Mammary epithelial cell (primary cell): Measurements from ENCODE around the gene LRRC14B.

ENCODE experiments used
- EZH2 ChIP-seq: IDR thresholded peaks from 2 replicates; pipeline ENCODE4 v1.6.1; 2012; ENCODE audit warnings: low read length, inconsistent platforms, borderline replicate concordance
- TF ChIP-seq, protein P1 (sequence below), 2 donors: IDR thresholded peaks in 1 of 2; conservative IDR thresholded peaks in 1 of 2; 2 replicates each; pipeline ENCODE4 v1.5.1; 2011 to 2012; ENCODE audit warnings: inconsistent platforms in 2 of 2, low read length in 2 of 2, mild to moderate bottlenecking in 2 of 2, control low read depth in 1 of 2, low read depth in 1 of 2; ENCODE audit not compliant: insufficient read depth in 1 of 2; ENCODE audit errors: extremely low read depth in 1 of 2

DNA sequence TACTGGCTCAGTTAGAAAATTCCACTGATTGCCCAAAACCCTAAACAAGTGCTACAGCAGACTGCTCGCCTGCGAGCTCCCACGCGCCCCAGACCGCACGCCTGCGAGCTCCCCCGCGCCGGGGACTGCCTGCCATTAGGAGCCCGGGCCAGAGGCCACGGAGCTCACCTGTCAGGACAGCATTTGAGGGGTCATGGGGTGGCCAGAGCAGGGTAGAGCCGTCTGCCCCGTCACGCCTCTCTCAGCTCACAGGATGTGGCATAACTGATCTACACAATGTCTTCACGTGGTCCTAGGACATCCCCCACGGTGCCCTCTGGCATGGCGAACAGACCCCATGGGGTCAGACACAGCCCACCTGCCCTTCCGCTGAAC is 29.1 kb upstream of the LRRC14B start:
- TF ChIP-seq EZH2, result no peak
- TF ChIP-seq, protein P1, sequence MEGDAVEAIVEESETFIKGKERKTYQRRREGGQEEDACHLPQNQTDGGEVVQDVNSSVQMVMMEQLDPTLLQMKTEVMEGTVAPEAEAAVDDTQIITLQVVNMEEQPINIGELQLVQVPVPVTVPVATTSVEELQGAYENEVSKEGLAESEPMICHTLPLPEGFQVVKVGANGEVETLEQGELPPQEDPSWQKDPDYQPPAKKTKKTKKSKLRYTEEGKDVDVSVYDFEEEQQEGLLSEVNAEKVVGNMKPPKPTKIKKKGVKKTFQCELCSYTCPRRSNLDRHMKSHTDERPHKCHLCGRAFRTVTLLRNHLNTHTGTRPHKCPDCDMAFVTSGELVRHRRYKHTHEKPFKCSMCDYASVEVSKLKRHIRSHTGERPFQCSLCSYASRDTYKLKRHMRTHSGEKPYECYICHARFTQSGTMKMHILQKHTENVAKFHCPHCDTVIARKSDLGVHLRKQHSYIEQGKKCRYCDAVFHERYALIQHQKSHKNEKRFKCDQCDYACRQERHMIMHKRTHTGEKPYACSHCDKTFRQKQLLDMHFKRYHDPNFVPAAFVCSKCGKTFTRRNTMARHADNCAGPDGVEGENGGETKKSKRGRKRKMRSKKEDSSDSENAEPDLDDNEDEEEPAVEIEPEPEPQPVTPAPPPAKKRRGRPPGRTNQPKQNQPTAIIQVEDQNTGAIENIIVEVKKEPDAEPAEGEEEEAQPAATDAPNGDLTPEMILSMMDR (conservative IDR thresholded peaks at IDR 0.05 in 1 of 2, IDR thresholded peaks at IDR 0.05 in 1 of 2; ENCODE audit: extremely low read depth in 1 of 2, insufficient read depth in 1 of 2, low read depth in 1 of 2, low read length in 2 of 2), result no peak
